Gastrocnemius medialis (tissue), 4 donors: ENCODE data around the gene RUNX1.
A peak's percentile ranks its signal among the peaks of the same experiment; 100 is the strongest.

Experiments used
- POLR2A ChIP-seq, 2 donors: fragments of 450-650 bp; IDR thresholded peaks; one replicate each; pipeline ENCODE4 v1.6.1; 2017; ENCODE audit warnings: antibody characterized with exemption in 2 of 2, mild to moderate bottlenecking in 2 of 2, moderate library complexity in 2 of 2
- TF ChIP-seq, protein P1 (sequence below), 5 experiments: fragments of 450-650 bp in 3 of 5; fragments of 200-600 bp in 2 of 5; sonication (generic) in 2 of 5; IDR thresholded peaks in 4 of 5; conservative IDR thresholded peaks in 1 of 5; 1 replicate in 4 of 5; 2 replicates in 1 of 5; pipeline ENCODE4 v1.5.1; 2016 to 2019; ENCODE audit warnings: antibody characterized with exemption in 5 of 5, mild to moderate bottlenecking in 3 of 5, moderate library complexity in 3 of 5

DNA sequence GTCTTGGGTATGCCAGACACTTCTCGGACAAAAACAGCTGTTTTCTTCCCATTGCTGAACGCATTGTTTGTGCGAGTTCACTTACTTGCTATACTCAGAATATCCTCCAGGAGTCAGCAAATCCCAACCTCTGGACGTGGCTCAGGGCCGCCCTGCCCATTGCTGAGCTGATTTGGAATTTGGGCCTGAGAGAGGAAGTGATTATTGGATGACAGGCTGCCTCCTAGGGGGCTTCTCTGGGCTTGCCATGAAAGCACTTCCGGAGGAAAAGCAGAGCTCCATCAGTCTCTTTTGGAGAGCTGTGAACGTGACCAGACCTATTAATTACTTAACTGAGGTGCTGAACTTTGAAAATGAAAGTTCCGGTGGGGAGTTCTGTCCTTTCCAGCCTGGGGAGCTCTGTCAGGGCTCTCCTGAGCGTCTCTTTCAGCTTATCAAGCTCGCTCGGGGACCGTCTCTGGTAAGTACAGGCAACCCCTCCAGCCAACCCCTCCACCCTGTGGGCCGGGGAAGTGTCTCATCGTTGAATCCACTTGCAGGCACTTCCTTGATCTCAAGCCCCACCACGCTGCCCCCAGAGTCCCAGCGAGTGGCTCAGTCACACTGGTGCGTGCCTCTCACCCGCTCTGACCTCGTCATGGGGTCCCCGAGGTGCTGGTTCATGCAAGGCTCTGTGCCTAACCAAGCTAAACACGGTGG lies 303.4 kb downstream of the RUNX1 start:
- TF ChIP-seq, protein P1, sequence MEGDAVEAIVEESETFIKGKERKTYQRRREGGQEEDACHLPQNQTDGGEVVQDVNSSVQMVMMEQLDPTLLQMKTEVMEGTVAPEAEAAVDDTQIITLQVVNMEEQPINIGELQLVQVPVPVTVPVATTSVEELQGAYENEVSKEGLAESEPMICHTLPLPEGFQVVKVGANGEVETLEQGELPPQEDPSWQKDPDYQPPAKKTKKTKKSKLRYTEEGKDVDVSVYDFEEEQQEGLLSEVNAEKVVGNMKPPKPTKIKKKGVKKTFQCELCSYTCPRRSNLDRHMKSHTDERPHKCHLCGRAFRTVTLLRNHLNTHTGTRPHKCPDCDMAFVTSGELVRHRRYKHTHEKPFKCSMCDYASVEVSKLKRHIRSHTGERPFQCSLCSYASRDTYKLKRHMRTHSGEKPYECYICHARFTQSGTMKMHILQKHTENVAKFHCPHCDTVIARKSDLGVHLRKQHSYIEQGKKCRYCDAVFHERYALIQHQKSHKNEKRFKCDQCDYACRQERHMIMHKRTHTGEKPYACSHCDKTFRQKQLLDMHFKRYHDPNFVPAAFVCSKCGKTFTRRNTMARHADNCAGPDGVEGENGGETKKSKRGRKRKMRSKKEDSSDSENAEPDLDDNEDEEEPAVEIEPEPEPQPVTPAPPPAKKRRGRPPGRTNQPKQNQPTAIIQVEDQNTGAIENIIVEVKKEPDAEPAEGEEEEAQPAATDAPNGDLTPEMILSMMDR (IDR thresholded peaks at IDR 0.05 in 4 of 5, conservative IDR thresholded peaks at IDR 0.05 in 1 of 5) = peak; percentile 80 to 91 (median 88)
- TF ChIP-seq POLR2A (IDR thresholded peaks at IDR 0.05) = no peak
